ENCODE results near the gene OR10D3.

DNA sequence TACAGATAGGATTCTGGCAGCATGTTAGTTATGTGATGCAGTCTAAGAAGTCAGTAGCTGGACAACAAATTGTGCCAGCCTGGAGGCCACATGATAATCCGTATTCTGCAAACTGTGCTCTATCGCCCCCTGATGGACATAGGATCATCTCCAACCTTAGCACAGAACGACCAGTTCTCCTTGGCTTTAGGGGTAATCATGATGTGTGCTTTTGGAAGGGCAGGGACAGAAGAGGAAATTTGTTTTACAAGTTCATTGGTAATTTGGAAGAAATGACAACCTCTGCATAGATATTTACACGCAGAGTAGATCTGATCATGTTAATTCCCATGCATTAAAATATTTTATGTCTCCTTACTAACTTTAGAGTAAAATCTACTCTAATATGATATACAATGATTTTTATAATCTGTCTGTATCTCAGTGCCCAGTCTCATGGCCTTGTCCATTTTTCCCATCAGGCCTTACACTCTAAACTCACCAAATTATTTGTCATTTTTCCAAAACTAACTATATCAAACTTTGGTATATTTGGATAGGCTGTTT lies 12.1 kb downstream of the OR10D3 start:
- no peak for TF ChIP-seq POLR2A (IDR thresholded peaks at IDR 0.05)
- TF ChIP-seq, protein P1, sequence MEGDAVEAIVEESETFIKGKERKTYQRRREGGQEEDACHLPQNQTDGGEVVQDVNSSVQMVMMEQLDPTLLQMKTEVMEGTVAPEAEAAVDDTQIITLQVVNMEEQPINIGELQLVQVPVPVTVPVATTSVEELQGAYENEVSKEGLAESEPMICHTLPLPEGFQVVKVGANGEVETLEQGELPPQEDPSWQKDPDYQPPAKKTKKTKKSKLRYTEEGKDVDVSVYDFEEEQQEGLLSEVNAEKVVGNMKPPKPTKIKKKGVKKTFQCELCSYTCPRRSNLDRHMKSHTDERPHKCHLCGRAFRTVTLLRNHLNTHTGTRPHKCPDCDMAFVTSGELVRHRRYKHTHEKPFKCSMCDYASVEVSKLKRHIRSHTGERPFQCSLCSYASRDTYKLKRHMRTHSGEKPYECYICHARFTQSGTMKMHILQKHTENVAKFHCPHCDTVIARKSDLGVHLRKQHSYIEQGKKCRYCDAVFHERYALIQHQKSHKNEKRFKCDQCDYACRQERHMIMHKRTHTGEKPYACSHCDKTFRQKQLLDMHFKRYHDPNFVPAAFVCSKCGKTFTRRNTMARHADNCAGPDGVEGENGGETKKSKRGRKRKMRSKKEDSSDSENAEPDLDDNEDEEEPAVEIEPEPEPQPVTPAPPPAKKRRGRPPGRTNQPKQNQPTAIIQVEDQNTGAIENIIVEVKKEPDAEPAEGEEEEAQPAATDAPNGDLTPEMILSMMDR (IDR thresholded peaks at IDR 0.05), result peak in 10 of 12 donors; percentile 20 to 72 (median 38)

All from heart left ventricle (tissue), 13 donors.